GM21528 (cell line): ENCODE results near the gene NCOA6.

ENCODE experiments used
- ATAC-seq: cut with Tn5 transposase; IDR thresholded peaks from one replicate; pipeline ENCODE4 v1.9.1; 2021; ENCODE audit warnings: mild to moderate bottlenecking, moderate library complexity; ENCODE audit not compliant: unreplicated experiment, low FRiP score

The NCOA6 gene

GRCh38 chr20:34825530-34826362 lies at the start of gene NCOA6:
Gene NCOA6 (minus strand): TSS chr20:34825651. CDS start chr20:34782355, 43,296 bp downstream.
- peak; percentile 53 for ATAC-seq

GRCh38 chr20:34874094-34874654 lies 48.7 kb upstream of the NCOA6 start:
- ATAC-seq = no peak

GRCh38 chr20:34873583-34874093 lies 48.2 kb upstream of the NCOA6 start:
- no peak for ATAC-seq

- no peak for ATAC-seq
Measured at GRCh38 chr20:34872622-34873224, 47.3 kb upstream of the NCOA6 start, which contains the start of gene GGT7. Gene GGT7 (minus strand): TSS chr20:34872856. CDS start chr20:34872815, 41 bp downstream.

- ATAC-seq = no peak
Measured at GRCh38 chr20:34871966-34872621, 46.6 kb upstream of the NCOA6 start.

GRCh38 chr20:34871320-34871926 lies 46.0 kb upstream of the NCOA6 start:
- ATAC-seq = no peak

- ATAC-seq = no peak
Measured at GRCh38 chr20:34864216-34864615, 38.8 kb upstream of the NCOA6 start.

- ATAC-seq = no peak
Measured at GRCh38 chr20:34863421-34863965, 38.0 kb upstream of the NCOA6 start.

- ATAC-seq = no peak
Measured at GRCh38 chr20:34862724-34863123, 37.3 kb upstream of the NCOA6 start.

GRCh38 chr20:34861386-34862084 lies 36.1 kb upstream of the NCOA6 start:
- ATAC-seq = no peak

GRCh38 chr20:34859826-34860545 lies 34.5 kb upstream of the NCOA6 start:
- no peak for ATAC-seq

GRCh38 chr20:34859367-34859766 lies 33.9 kb upstream of the NCOA6 start:
- ATAC-seq = no peak

- ATAC-seq = no peak
Measured at GRCh38 chr20:34852298-34852697, 26.8 kb upstream of the NCOA6 start.

- ATAC-seq = no peak
Measured at GRCh38 chr20:34850969-34851368, 25.5 kb upstream of the NCOA6 start.

GRCh38 chr20:34849778-34850177 lies 24.3 kb upstream of the NCOA6 start:
- ATAC-seq = no peak

GRCh38 chr20:34848597-34848996 lies 23.1 kb upstream of the NCOA6 start:
- no peak for ATAC-seq

GRCh38 chr20:34843421-34843820 lies 18.0 kb upstream of the NCOA6 start:
- no peak for ATAC-seq

GRCh38 chr20:34842143-34842542 lies 16.7 kb upstream of the NCOA6 start:
- no peak for ATAC-seq

GRCh38 chr20:34834459-34834893 lies 9.0 kb upstream of the NCOA6 start:
- ATAC-seq = no peak
